Measurements from ENCODE around the gene TCN1.

TCN1 gene

GRCh38 chr11:59875856-59876519 lies 9.7 kb upstream of the TCN1 start:
- no peaks in the 10 kb centered on the region for H3K9me2 ChIP-seq (replicated peaks; ENCODE audit: control insufficient read depth, low read length)
- H3K4me2 ChIP-seq (ENCODE audit: low read length): no peak overlapping the region
- H3F3A ChIP-seq (ENCODE audit: control insufficient read depth, insufficient read depth): no peaks in the 10 kb centered on the region
- no peak overlapping the region for H3K4me3 ChIP-seq (ENCODE audit: low read length)
- H3K4me1 ChIP-seq (ENCODE audit: control insufficient read depth, low read length): no peaks in the 10 kb centered on the region
- TF ChIP-seq EZH2phosphoT487 (IDR thresholded peaks at IDR 0.05; ENCODE audit: borderline replicate concordance, low read length): no peak
- TF ChIP-seq, protein P1, sequence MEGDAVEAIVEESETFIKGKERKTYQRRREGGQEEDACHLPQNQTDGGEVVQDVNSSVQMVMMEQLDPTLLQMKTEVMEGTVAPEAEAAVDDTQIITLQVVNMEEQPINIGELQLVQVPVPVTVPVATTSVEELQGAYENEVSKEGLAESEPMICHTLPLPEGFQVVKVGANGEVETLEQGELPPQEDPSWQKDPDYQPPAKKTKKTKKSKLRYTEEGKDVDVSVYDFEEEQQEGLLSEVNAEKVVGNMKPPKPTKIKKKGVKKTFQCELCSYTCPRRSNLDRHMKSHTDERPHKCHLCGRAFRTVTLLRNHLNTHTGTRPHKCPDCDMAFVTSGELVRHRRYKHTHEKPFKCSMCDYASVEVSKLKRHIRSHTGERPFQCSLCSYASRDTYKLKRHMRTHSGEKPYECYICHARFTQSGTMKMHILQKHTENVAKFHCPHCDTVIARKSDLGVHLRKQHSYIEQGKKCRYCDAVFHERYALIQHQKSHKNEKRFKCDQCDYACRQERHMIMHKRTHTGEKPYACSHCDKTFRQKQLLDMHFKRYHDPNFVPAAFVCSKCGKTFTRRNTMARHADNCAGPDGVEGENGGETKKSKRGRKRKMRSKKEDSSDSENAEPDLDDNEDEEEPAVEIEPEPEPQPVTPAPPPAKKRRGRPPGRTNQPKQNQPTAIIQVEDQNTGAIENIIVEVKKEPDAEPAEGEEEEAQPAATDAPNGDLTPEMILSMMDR (IDR thresholded peaks at IDR 0.05; ENCODE audit: low read depth, low read length, poor library complexity, severe bottlenecking): no peak
- no peak overlapping the region for H3K27ac ChIP-seq (ENCODE audit: low read depth, low read length)
- H3K27me3 ChIP-seq (ENCODE audit: control insufficient read depth, low read length): no peaks in the 10 kb centered on the region
- H3K36me3 ChIP-seq (ENCODE audit: control insufficient read depth, low read length): no peaks in the 10 kb centered on the region
- no peaks in the 10 kb centered on the region for H3K79me2 ChIP-seq (ENCODE audit: control insufficient read depth, low read length)
- no peaks in the 10 kb centered on the region for H4K20me1 ChIP-seq (ENCODE audit: control insufficient read depth, insufficient read depth, low read depth, low read length)
- H3K9me3 ChIP-seq (ENCODE audit: control insufficient read depth, insufficient read depth, low read length): no peaks in the 10 kb centered on the region

GRCh38 chr11:59872076-59872475 lies 5.8 kb upstream of the TCN1 start:
- H3K27ac ChIP-seq (ENCODE audit: low read depth, low read length): no peak overlapping the region
- no peaks in the 10 kb centered on the region for H3K9me3 ChIP-seq (ENCODE audit: control insufficient read depth, insufficient read depth, low read length)
- no peak overlapping the region for H3K4me3 ChIP-seq (ENCODE audit: low read length)
- no peak overlapping the region for H3K4me2 ChIP-seq (ENCODE audit: low read length)
- no peaks in the 10 kb centered on the region for H3K4me1 ChIP-seq (ENCODE audit: control insufficient read depth, low read length)
- H3K79me2 ChIP-seq (ENCODE audit: control insufficient read depth, low read length): no peaks in the 10 kb centered on the region
- H3K9me2 ChIP-seq (replicated peaks; ENCODE audit: control insufficient read depth, low read length): no peaks in the 10 kb centered on the region
- H3F3A ChIP-seq (ENCODE audit: control insufficient read depth, insufficient read depth): no peaks in the 10 kb centered on the region
- H3K36me3 ChIP-seq (ENCODE audit: control insufficient read depth, low read length): no peaks in the 10 kb centered on the region
- TF ChIP-seq EZH2phosphoT487 (IDR thresholded peaks at IDR 0.05; ENCODE audit: borderline replicate concordance, low read length): no peak
- TF ChIP-seq, protein P1 (IDR thresholded peaks at IDR 0.05; ENCODE audit: low read depth, low read length, poor library complexity, severe bottlenecking): no peak
- H4K20me1 ChIP-seq (ENCODE audit: control insufficient read depth, insufficient read depth, low read depth, low read length): no peaks in the 10 kb centered on the region
- H3K27me3 ChIP-seq (ENCODE audit: control insufficient read depth, low read length): no peaks in the 10 kb centered on the region

DNA sequence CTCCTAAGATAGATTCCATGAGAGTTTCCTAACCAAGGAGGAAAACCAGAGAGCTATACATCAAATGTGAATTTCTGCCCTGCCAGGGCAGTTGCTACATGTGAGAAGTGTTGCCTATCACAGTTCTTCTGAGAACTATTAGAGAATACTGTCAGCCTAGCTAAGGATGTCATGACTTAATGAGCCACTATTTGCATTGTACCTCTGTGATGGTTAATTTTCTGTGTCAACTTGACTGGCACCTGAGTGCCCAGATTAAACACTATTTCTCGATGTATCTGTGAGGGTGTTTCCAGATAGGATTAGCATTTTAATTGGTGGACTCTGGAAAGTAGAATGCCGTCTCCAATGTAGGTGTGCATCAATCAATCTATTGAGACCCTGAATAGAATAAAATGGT lies 1.7 kb upstream of the TCN1 start:
- Histone ChIP-seq H3K27me3 (ENCODE audit: control insufficient read depth, low read length) (peaks cover 3% of the 10 kb centered on the region; the same call in 1 of the 2 replicates), H3F3A (ENCODE audit: control insufficient read depth, insufficient read depth) (no peaks in the 10 kb centered on the region), H3K4me1 (ENCODE audit: control insufficient read depth, low read length) (no peaks in the 10 kb centered on the region), H3K9me2 (replicated peaks; ENCODE audit: control insufficient read depth, low read length) (no peaks in the 10 kb centered on the region), H4K20me1 (ENCODE audit: control insufficient read depth, insufficient read depth, low read depth, low read length) (no peaks in the 10 kb centered on the region), H3K27ac (ENCODE audit: low read depth, low read length) (no peak overlapping the region), H3K79me2 (ENCODE audit: control insufficient read depth, low read length) (no peaks in the 10 kb centered on the region), H3K4me2 (ENCODE audit: low read length) (no peak overlapping the region), H3K36me3 (ENCODE audit: control insufficient read depth, low read length) (no peaks in the 10 kb centered on the region), H3K4me3 (ENCODE audit: low read length) (no peak overlapping the region), H3K9me3 (ENCODE audit: control insufficient read depth, insufficient read depth, low read length) (no peaks in the 10 kb centered on the region)
- TF ChIP-seq EZH2phosphoT487 (IDR thresholded peaks at IDR 0.05; ENCODE audit: borderline replicate concordance, low read length): no peak

DNA sequence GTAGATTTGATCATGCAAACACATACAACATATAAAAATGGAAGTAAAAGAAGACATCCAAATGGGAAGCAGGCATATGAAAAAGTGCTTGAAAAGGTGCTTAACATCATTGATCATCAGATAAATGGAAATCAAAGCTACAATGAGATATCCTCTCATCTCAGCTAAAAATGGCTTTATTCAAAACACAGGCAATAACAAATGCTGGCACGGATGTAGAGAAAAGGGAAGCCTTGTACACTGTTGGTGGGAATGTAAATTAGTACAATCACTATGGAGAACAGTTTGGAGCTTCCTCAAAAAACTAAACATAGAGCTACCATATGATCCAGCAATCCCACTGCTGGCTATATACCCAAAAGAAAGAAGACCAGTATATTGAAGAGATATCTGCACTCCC lies 549 bp upstream of the TCN1 start:
- Histone ChIP-seq H3K9me3 (ENCODE audit: control insufficient read depth, insufficient read depth, low read length) (no peaks in the 10 kb centered on the region), H3K4me3 (ENCODE audit: low read length) (no peak overlapping the region), H4K20me1 (ENCODE audit: control insufficient read depth, insufficient read depth, low read depth, low read length) (no peaks in the 10 kb centered on the region), H3K27ac (ENCODE audit: low read depth, low read length) (no peak overlapping the region), H3K4me2 (ENCODE audit: low read length) (no peak overlapping the region), H3K27me3 (ENCODE audit: control insufficient read depth, low read length) (peaks cover 3% of the 10 kb centered on the region; the same call in 1 of the 2 replicates), H3K79me2 (ENCODE audit: control insufficient read depth, low read length) (no peaks in the 10 kb centered on the region), H3K4me1 (ENCODE audit: control insufficient read depth, low read length) (no peaks in the 10 kb centered on the region), H3F3A (ENCODE audit: control insufficient read depth, insufficient read depth) (no peaks in the 10 kb centered on the region), H3K36me3 (ENCODE audit: control insufficient read depth, low read length) (no peaks in the 10 kb centered on the region), H3K9me2 (replicated peaks; ENCODE audit: control insufficient read depth, low read length) (no peaks in the 10 kb centered on the region)
- TF ChIP-seq EZH2phosphoT487 (IDR thresholded peaks at IDR 0.05; ENCODE audit: borderline replicate concordance, low read length): no peak
- TF ChIP-seq, protein P1 (IDR thresholded peaks at IDR 0.05; ENCODE audit: low read depth, low read length, poor library complexity, severe bottlenecking): no peak
